ENCODE data around the gene SIRT2.

- TF ChIP-seq CTCF (IDR thresholded peaks at IDR 0.05) (no peak), EZH2 (IDR thresholded peaks at IDR 0.05) (no peak)
Observed at GRCh38 chr19:38915329-38916321, 16.2 kb upstream of the SIRT2 start.

Data from neural progenitor cell (in vitro differentiated cells).